ENCODE measurements around the gene RACGAP1. TPM values are rescaled to one million over a fixed set of nuclear protein-coding genes. Genes with fewer than 3 reads are reported as not detected.

RACGAP1 gene
- total RNA-seq, 2 donors from 2014 or later, result 49.6 to 96.6 TPM

DNA sequence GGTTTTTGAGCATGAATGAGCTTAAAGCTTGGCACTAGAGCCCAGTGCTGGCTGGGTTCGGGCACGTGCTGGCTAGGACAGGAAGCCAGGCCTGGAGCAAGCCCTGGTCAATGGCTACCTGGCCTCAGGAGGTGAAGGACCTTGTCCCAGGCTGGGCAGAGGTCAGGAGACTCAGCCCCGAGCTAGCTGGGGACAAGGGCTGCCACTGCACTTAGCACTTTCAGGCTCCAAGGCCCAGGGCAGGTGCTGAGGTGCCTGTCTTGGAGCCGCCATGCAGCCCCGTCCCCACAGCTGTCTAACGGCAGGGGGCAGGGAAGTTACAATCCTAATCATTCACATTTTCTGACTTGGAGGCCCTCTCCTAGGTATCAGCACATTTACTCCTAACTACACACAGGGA is 56.8 kb downstream of the RACGAP1 start:
- H3K27me3 ChIP-seq (ENCODE audit: control insufficient read depth, insufficient read depth, low read length, poor library complexity, severe bottlenecking), result peaks cover 72% of the 10 kb centered on the region
- no peak for DNase-seq
- no peak overlapping the region for H3K4me3 ChIP-seq (ENCODE audit: low read length)
- no peaks in the 10 kb centered on the region for H3K9me3 ChIP-seq (ENCODE audit: control insufficient read depth, low read length)
- no peaks in the 10 kb centered on the region for H3K36me3 ChIP-seq (ENCODE audit: control insufficient read depth, insufficient read depth, low read length)
- WGBS, 2 experiments (ENCODE audit: insufficient coverage in 1 of 2, insufficient read length in 1 of 2), result 79 to 97% methylated on average over 5 to 6 of the region's 6 CpGs
- no peaks in the 10 kb centered on the region for H3K4me1 ChIP-seq (ENCODE audit: control insufficient read depth, insufficient read depth, low read length)
- no peak for TF ChIP-seq CTCF (conservative IDR thresholded peaks at IDR 0.05)
- H3K9me3 Mint-ChIP-seq, result no peaks in the 10 kb centered on the region
- H3K36me3 Mint-ChIP-seq (ENCODE audit: low read depth), result no peaks in the 10 kb centered on the region
- no peak overlapping the region for H3K27ac Mint-ChIP-seq
- H3K27ac ChIP-seq (ENCODE audit: low read depth, low read length), result no peak overlapping the region
- no peak overlapping the region for H3K9ac ChIP-seq (ENCODE audit: extremely low read depth, low read length, poor library complexity, severe bottlenecking)
- H3K4me1 Mint-ChIP-seq, result no peaks in the 10 kb centered on the region
- H3K4me3 Mint-ChIP-seq, result no peak overlapping the region
- peaks cover 43% of the 10 kb centered on the region for H3K27me3 Mint-ChIP-seq (ENCODE audit: insufficient read depth)

GRCh38 chr12:49967777-49968250 is 57.5 kb downstream of the RACGAP1 start:
- WGBS, 2 experiments (ENCODE audit: insufficient coverage in 1 of 2, insufficient read length in 1 of 2), result 57 to 95% methylated on average over 4 to 15 of the region's 15 CpGs
- no peaks in the 10 kb centered on the region for H3K4me1 ChIP-seq (ENCODE audit: control insufficient read depth, insufficient read depth, low read length)
- peaks cover 79% of the 10 kb centered on the region for H3K27me3 ChIP-seq (ENCODE audit: control insufficient read depth, insufficient read depth, low read length, poor library complexity, severe bottlenecking)
- H3K9me3 Mint-ChIP-seq, result no peaks in the 10 kb centered on the region
- no peaks in the 10 kb centered on the region for H3K4me1 Mint-ChIP-seq
- TF ChIP-seq CTCF (conservative IDR thresholded peaks at IDR 0.05), result no peak
- no peak overlapping the region for H3K4me3 ChIP-seq (ENCODE audit: low read length)
- no peaks in the 10 kb centered on the region for H3K36me3 ChIP-seq (ENCODE audit: control insufficient read depth, insufficient read depth, low read length)
- H3K36me3 Mint-ChIP-seq (ENCODE audit: low read depth), result no peaks in the 10 kb centered on the region
- H3K9me3 ChIP-seq (ENCODE audit: control insufficient read depth, low read length), result no peaks in the 10 kb centered on the region
- H3K27ac Mint-ChIP-seq, result no peak overlapping the region
- no peak overlapping the region for H3K27ac ChIP-seq (ENCODE audit: low read depth, low read length)
- H3K27me3 Mint-ChIP-seq (ENCODE audit: insufficient read depth), result peaks cover 46% of the 10 kb centered on the region
- no peak for DNase-seq
- H3K4me3 Mint-ChIP-seq, result peak overlapping the region; percentile 40
- H3K9ac ChIP-seq (ENCODE audit: extremely low read depth, low read length, poor library complexity, severe bottlenecking), result no peak overlapping the region

DNA sequence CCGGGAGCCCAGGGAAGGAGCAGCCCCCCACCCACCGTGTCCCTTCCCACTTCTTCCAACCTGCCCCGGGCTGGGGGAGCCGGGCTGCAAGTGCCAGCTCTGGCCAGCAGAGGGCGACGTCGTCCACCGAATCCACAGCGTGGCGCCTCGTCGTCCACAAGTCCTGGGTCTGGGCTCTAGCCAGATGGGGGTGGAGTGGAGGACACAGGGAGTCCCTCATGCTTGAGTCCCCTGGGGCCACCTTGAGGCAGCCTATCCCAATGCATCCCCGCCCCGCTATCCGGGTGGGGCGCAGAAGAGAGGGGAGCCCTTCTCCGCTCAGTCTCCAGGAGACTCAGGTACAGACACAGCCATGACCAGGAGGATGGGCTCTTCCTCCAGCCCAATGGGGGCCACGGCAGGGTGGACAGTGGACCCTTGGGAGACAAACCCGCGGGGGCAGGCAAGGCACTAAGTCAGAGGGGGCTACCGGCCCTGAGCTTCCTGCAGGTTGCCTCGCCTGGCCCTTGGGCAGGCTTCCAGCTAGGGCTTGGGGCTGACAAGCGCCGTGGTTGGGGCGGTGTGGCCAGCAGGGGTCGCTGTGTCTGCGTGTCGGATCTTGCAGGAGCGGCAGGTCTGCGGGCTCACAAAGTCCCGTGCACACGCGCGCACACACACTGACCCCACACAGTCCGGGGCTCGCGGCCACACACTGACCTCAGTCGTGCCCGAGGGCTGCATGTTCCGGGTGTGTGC is 58.1 kb downstream of the RACGAP1 start:
- DNase-seq, result peak; percentile 99
- 5 to 6% methylated on average over 20 to 40 of the region's 40 CpGs for WGBS, 2 experiments (ENCODE audit: insufficient coverage in 1 of 2, insufficient read length in 1 of 2)
- Histone ChIP-seq H3K4me1 (ENCODE audit: control insufficient read depth, insufficient read depth, low read length) (no peaks in the 10 kb centered on the region), H3K36me3 (ENCODE audit: control insufficient read depth, insufficient read depth, low read length) (no peaks in the 10 kb centered on the region), H3K4me3 (ENCODE audit: low read length) (no peak overlapping the region), H3K27me3 (ENCODE audit: control insufficient read depth, insufficient read depth, low read length, poor library complexity, severe bottlenecking) (peaks cover 85% of the 10 kb centered on the region), H3K27ac (ENCODE audit: low read depth, low read length) (no peak overlapping the region), H3K9me3 (ENCODE audit: control insufficient read depth, low read length) (no peaks in the 10 kb centered on the region), H3K9ac (ENCODE audit: extremely low read depth, low read length, poor library complexity, severe bottlenecking) (no peak overlapping the region)
- H3K27me3 Mint-ChIP-seq (ENCODE audit: insufficient read depth), result peaks cover 47% of the 10 kb centered on the region
- peak overlapping the region; percentile 40 for H3K4me3 Mint-ChIP-seq
- H3K27ac Mint-ChIP-seq, result no peak overlapping the region
- TF ChIP-seq CTCF (conservative IDR thresholded peaks at IDR 0.05), result peak; percentile 78
- no peaks in the 10 kb centered on the region for H3K4me1 Mint-ChIP-seq
- no peaks in the 10 kb centered on the region for H3K36me3 Mint-ChIP-seq (ENCODE audit: low read depth)
- H3K9me3 Mint-ChIP-seq, result no peaks in the 10 kb centered on the region

All from endodermal cell (in vitro differentiated cells).